ENCODE measurements around the gene CD44. TPM values are rescaled to one million over a fixed set of nuclear protein-coding genes. Genes with fewer than 3 reads are reported as not detected.

CD44 gene
- total and polyA plus RNA-seq, 10 donors: 60.9 to 521 (median 317) TPM

- no peak for DNase-seq
- no peak overlapping the region for H3K27ac ChIP-seq
- no peaks in the 10 kb centered on the region for H3K36me3 ChIP-seq
- TF ChIP-seq POLR2A (IDR thresholded peaks at IDR 0.05) (no peak), POLR2AphosphoS5 (IDR thresholded peaks at IDR 0.05) (no peak)
- TF ChIP-seq, protein P1, sequence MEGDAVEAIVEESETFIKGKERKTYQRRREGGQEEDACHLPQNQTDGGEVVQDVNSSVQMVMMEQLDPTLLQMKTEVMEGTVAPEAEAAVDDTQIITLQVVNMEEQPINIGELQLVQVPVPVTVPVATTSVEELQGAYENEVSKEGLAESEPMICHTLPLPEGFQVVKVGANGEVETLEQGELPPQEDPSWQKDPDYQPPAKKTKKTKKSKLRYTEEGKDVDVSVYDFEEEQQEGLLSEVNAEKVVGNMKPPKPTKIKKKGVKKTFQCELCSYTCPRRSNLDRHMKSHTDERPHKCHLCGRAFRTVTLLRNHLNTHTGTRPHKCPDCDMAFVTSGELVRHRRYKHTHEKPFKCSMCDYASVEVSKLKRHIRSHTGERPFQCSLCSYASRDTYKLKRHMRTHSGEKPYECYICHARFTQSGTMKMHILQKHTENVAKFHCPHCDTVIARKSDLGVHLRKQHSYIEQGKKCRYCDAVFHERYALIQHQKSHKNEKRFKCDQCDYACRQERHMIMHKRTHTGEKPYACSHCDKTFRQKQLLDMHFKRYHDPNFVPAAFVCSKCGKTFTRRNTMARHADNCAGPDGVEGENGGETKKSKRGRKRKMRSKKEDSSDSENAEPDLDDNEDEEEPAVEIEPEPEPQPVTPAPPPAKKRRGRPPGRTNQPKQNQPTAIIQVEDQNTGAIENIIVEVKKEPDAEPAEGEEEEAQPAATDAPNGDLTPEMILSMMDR (IDR thresholded peaks at IDR 0.05 in 8 of 11, conservative IDR thresholded peaks at IDR 0.05 in 3 of 11): no peak
- intact Hi-C loops (cut with DNase I; ENCODE audit: low total_unique reads): no loop called here
- H3K4me3 ChIP-seq: no peak overlapping the region
- H3K27me3 ChIP-seq (replicated peaks in 1 of 7): no peaks in the 10 kb centered on the region
- no peaks in the 10 kb centered on the region for H3K9me3 ChIP-seq
- 93 to 97% (median 95%) methylated on average over 2 of the region's 2 CpGs for WGBS, 5 donors
- H3K4me1 ChIP-seq: peaks cover 0 to 30% (median 9%) of the 10 kb centered on the region in 6 donors
Measured at GRCh38 chr11:35255514-35255913, 116.5 kb downstream of the CD44 start.

DNA sequence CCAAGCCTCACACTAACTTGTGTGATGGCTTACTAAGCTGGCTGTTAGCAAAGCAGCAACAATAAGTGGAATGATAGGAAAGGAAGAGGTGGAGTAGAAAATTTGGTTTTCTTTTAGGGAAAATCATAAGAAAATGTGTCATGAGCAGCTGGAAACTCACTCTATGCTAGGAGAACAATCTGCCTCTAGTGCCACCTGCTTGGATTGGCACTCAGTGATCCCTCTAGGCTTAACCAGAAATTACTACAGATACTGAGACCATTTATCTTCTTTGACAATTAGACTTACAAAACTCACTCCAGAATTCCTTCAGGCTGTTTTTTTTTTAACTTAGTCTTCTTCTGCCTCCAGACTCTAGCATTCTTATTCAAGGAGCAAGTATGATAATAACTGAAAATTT lies 117.3 kb downstream of the CD44 start:
- H3K4me1 ChIP-seq: peaks cover 0 to 29% (median 9%) of the 10 kb centered on the region in 6 donors
- intact Hi-C loops (cut with DNase I; ENCODE audit: low total_unique reads): no loop called here
- H3K27me3 ChIP-seq (replicated peaks in 1 of 7): no peaks in the 10 kb centered on the region
- no peaks in the 10 kb centered on the region for H3K36me3 ChIP-seq
- no peak overlapping the region for H3K4me3 ChIP-seq
- H3K9me3 ChIP-seq: no peaks in the 10 kb centered on the region
- H3K27ac ChIP-seq: peak overlapping the region in 2 of 8 donors; percentile 73 to 84
- TF ChIP-seq, protein P1 (IDR thresholded peaks at IDR 0.05 in 8 of 11, conservative IDR thresholded peaks at IDR 0.05 in 3 of 11): no peak
- TF ChIP-seq POLR2AphosphoS5 (IDR thresholded peaks at IDR 0.05): no peak
- no peak for TF ChIP-seq POLR2A (IDR thresholded peaks at IDR 0.05)
- no peak for DNase-seq

DNA sequence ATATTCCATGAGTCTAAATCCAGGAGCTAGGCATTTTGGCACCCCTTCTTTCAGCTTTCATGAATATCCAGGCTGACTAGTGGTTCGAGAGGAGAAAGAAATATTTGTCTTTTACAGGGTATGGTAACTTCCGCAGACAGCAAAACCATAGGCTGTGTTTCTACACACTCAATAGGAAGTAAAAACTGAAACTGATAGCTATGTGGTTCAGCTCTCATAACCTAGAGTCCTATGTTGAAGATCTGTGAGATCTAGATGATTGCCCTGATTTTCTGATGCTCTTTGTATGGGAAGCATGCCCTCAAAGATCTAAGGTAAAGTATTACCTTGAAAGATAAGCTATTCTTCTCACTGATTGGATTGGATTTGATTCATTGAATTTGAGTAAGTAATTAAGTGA lies 118.3 kb downstream of the CD44 start:
- Histone ChIP-seq H3K4me3 (peak overlapping the region in 1 of 8 donors; percentile 26), H3K4me1 (peaks cover 0 to 29% (median 9%) of the 10 kb centered on the region in 6 donors), H3K27me3 (replicated peaks in 1 of 7) (no peaks in the 10 kb centered on the region), H3K9me3 (no peaks in the 10 kb centered on the region), H3K36me3 (no peaks in the 10 kb centered on the region), H3K27ac (peak overlapping the region in 5 of 8 donors; percentile 0 to 84 (median 73))
- intact Hi-C loops (cut with DNase I; ENCODE audit: low total_unique reads): no loop called here
- 15 to 22% (median 21%) methylated on average over 2 of the region's 2 CpGs for WGBS, 5 donors
- TF ChIP-seq, protein P1 (IDR thresholded peaks at IDR 0.05 in 8 of 11, conservative IDR thresholded peaks at IDR 0.05 in 3 of 11): no peak
- TF ChIP-seq POLR2A (IDR thresholded peaks at IDR 0.05): no peak
- no peak for TF ChIP-seq POLR2AphosphoS5 (IDR thresholded peaks at IDR 0.05)
- DNase-seq: no peak

DNA sequence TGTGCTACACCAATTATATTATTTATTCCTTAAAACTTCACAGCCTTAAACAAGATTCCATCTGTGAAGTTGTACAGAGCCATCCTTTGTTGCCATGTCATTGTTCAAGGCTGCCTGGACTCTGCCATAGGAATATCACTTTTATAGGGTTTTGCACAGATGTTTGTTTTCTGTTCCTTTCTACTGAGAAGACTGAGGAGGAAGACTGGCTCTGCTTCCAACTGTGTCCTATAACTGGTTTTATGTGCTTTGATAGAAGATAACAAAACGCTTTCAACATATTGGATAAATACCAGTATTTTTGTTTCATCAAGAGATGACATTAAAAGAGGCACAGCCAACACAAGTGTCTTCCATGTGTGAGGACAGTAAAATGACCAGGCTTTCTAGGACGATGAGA lies 120.6 kb downstream of the CD44 start:
- no peak overlapping the region for H3K27ac ChIP-seq
- intact Hi-C loops (cut with DNase I; ENCODE audit: low total_unique reads): no loop called here

More for the DNA sequence above, 120.6 kb downstream of the CD44 start:
- H3K27me3 ChIP-seq (replicated peaks in 1 of 7): no peaks in the 10 kb centered on the region
- H3K36me3 ChIP-seq: no peaks in the 10 kb centered on the region
- TF ChIP-seq, protein P1 (IDR thresholded peaks at IDR 0.05 in 8 of 11, conservative IDR thresholded peaks at IDR 0.05 in 3 of 11): no peak
- TF ChIP-seq POLR2AphosphoS5 (IDR thresholded peaks at IDR 0.05) (no peak), POLR2A (IDR thresholded peaks at IDR 0.05) (no peak)
- H3K9me3 ChIP-seq: no peaks in the 10 kb centered on the region
- peaks cover 0 to 29% (median 9%) of the 10 kb centered on the region in 6 donors for H3K4me1 ChIP-seq
- DNase-seq: no peak
- H3K4me3 ChIP-seq: no peak overlapping the region
- WGBS, 5 donors: 81 to 89% (median 86%) methylated on average over 2 of the region's 2 CpGs
